Measurements from ENCODE around the gene PLXNA4.

PLXNA4 gene

GRCh38 chr7:132571970-132572369 lies 4.3 kb downstream of the PLXNA4 start:
- TF ChIP-seq, protein P1, sequence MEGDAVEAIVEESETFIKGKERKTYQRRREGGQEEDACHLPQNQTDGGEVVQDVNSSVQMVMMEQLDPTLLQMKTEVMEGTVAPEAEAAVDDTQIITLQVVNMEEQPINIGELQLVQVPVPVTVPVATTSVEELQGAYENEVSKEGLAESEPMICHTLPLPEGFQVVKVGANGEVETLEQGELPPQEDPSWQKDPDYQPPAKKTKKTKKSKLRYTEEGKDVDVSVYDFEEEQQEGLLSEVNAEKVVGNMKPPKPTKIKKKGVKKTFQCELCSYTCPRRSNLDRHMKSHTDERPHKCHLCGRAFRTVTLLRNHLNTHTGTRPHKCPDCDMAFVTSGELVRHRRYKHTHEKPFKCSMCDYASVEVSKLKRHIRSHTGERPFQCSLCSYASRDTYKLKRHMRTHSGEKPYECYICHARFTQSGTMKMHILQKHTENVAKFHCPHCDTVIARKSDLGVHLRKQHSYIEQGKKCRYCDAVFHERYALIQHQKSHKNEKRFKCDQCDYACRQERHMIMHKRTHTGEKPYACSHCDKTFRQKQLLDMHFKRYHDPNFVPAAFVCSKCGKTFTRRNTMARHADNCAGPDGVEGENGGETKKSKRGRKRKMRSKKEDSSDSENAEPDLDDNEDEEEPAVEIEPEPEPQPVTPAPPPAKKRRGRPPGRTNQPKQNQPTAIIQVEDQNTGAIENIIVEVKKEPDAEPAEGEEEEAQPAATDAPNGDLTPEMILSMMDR (IDR thresholded peaks at IDR 0.05; ENCODE audit: low read depth, low read length), result no peak
- DNase-seq (ENCODE audit: extremely low read depth, low read depth), result no peak

DNA sequence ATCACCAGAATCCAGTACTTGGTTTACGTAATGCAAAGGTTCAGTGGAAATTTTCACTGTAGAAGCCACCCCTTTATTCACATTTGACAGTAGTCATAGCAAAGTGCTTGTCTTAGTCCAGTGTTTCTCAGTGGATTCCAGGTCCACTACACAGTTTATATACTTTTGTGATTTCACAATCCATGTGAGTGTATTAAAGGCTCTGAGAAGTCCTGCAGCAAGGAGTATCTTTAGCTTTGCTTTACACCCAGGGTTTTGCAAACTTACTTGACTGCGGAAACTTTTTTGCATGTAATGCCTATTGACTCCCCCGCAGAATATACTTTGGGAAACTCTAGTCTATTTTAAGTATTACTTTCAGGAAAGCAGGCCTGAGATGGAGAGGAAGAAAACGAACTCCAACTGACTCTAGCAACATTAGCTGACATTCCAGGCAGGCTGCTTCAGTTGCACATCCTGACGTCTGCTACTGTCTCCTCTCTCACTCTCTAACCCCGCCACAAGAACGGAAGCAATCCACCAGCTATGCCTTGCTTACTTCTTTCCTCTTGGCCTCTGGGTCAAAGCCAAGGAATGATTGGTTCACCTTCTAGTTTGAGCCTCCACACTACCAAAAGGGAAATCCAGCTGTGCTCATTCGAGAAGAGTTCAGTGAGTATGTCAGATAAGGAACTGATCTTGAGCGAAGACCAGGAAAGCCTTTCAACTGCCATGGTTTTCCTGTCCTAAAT lies 6.2 kb downstream of the PLXNA4 start:
- TF ChIP-seq, protein P1 (IDR thresholded peaks at IDR 0.05; ENCODE audit: low read depth, low read length), result no peak
- DNase-seq (ENCODE audit: extremely low read depth, low read depth), result no peak

GRCh38 chr7:132568962-132569361 lies 7.3 kb downstream of the PLXNA4 start:
- TF ChIP-seq, protein P1 (IDR thresholded peaks at IDR 0.05; ENCODE audit: low read depth, low read length), result no peak
- no peak for DNase-seq (ENCODE audit: extremely low read depth, low read depth)

- TF ChIP-seq, protein P1 (IDR thresholded peaks at IDR 0.05; ENCODE audit: low read depth, low read length), result no peak
- DNase-seq (ENCODE audit: extremely low read depth, low read depth), result no peak
Measured at GRCh38 chr7:132565885-132566284, 10.4 kb downstream of the PLXNA4 start.

DNA sequence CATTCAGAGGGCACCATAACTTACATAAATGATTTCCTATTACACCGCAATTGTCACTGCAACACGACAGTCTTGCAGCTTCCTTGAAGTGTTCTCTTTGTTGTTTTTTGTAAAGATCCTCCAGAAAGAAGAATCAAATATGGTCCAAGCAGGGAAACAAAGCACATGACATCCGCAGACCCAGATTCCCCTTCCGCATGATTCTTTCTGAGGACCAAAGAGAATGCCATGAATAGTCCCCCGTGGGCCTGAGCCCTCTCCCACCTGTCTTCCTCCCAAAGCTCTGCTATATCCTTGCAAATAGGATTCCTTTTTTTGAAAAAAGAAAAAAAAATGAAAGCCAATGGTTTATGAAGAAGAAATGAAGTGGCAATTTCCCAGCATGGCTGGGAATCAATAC lies 10.8 kb downstream of the PLXNA4 start:
- TF ChIP-seq, protein P1 (IDR thresholded peaks at IDR 0.05; ENCODE audit: low read depth, low read length), result no peak
- no peak for DNase-seq (ENCODE audit: extremely low read depth, low read depth)

GRCh38 chr7:132564849-132565248 lies 11.4 kb downstream of the PLXNA4 start:
- no peak for DNase-seq (ENCODE audit: extremely low read depth, low read depth)
- TF ChIP-seq, protein P1 (IDR thresholded peaks at IDR 0.05; ENCODE audit: low read depth, low read length), result no peak

DNA sequence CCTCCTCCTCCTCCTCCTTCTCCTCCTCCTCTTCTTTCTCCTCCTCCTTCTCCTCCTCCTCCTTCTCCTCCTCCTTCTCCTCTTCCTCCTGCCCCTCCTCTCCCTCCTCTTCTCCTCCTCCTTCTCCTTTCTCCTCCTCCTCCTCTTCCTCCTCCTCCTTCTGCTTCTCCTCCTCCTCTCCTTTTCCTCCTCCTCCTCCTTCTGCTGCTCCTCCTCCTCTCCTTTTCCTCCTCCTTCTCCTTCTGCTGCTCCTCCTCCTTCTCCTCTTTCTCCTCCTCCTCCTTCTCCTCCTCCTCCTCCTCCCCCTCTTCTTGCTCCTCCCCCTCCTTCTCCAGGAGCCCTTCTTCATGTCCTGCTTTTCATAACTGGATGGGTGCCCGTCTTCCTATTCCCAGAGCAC lies 12.2 kb downstream of the PLXNA4 start:
- TF ChIP-seq, protein P1 (IDR thresholded peaks at IDR 0.05; ENCODE audit: low read depth, low read length), result no peak
- no peak for DNase-seq (ENCODE audit: extremely low read depth, low read depth)
